Measurements from ENCODE around the gene LRCH3.

- TF ChIP-seq CTCF (IDR thresholded peaks at IDR 0.05 in 2 of 3, conservative IDR thresholded peaks at IDR 0.05 in 1 of 3; ENCODE audit: insufficient read depth in 2 of 3, low read depth in 1 of 3, low read length in 3 of 3) (no peak), ZFX (CRISPR knock-in tag; IDR thresholded peaks at IDR 0.05) (no peak), GABPB1 (CRISPR knock-in tag; IDR thresholded peaks at IDR 0.05) (no peak), NR0B1 (IDR thresholded peaks at IDR 0.05; ENCODE audit: partially characterized antibody) (no peak)
These were observed 29.7 kb downstream of the LRCH3 start for GRCh38 chr3:197820550-197821335.
